Osteocyte (in vitro differentiated cells): ENCODE data around the gene RHOD. TPM values are rescaled to one million over a fixed set of nuclear protein-coding genes. Genes with fewer than 3 reads are reported as not detected.

Source experiments
- DNase-seq: peaks from one replicate; pipeline ENCODE4 v3.0.0; 2021; ENCODE audit warnings: mixed read lengths; ENCODE audit not compliant: unreplicated experiment; ENCODE audit errors: extremely low spot score
- H3K27ac Mint-ChIP-seq: one replicate; pipeline ENCODE4 v1.8.0; 2021; ENCODE audit warnings: mild to moderate bottlenecking, mixed read lengths; ENCODE audit not compliant: unreplicated experiment
- H3K27me3 Mint-ChIP-seq: one replicate; pipeline ENCODE4 v1.8.0; 2021; ENCODE audit warnings: mixed read lengths; ENCODE audit not compliant: unreplicated experiment
- H3K36me3 Mint-ChIP-seq: one replicate; pipeline ENCODE4 v1.8.0; 2021; ENCODE audit warnings: mixed read lengths; ENCODE audit not compliant: unreplicated experiment
- H3K4me1 Mint-ChIP-seq: one replicate; pipeline ENCODE4 v1.8.0; 2021; ENCODE audit warnings: mixed read lengths; ENCODE audit not compliant: unreplicated experiment
- H3K4me3 Mint-ChIP-seq: one replicate; pipeline ENCODE4 v1.8.0; 2021; ENCODE audit warnings: mild to moderate bottlenecking, moderate library complexity, mixed read lengths; ENCODE audit not compliant: unreplicated experiment
- H3K9me3 Mint-ChIP-seq: one replicate; pipeline ENCODE4 v1.8.0; 2021; ENCODE audit warnings: mixed read lengths; ENCODE audit not compliant: unreplicated experiment
- CTCF ChIP-seq: fragments of 200-600 bp; sonication (generic); IDR thresholded peaks from 2 replicates; pipeline ENCODE4 v1.5.0; 2021; ENCODE audit warnings: antibody characterized with exemption, mild to moderate bottlenecking, moderate library complexity
- total RNA-seq: library from RNA; stranded (reverse); gene quantifications from 2 replicates; pipeline ENCODE4 v1.2.1, GENCODE V29; 2021

The RHOD gene
- total RNA-seq, 1 donor from 2014 or later: 9.4 TPM

- Mint-ChIP-seq H3K4me1 (peaks cover 18% of the 10 kb centered on the region), H3K27me3 (no peaks in the 10 kb centered on the region), H3K27ac (peak within 1 kb of the TSS; percentile 27), H3K9me3 (no peaks in the 10 kb centered on the region), H3K4me3 (peak within 1 kb of the TSS; percentile 76), H3K36me3 (no peaks in the 10 kb centered on the region)
- DNase-seq: no peak
- TF ChIP-seq CTCF: no peak
Observed at GRCh38 chr11:67022961-67023956, 33.4 kb upstream of the RHOD start, which contains the start of gene SYT12. TSS of gene SYT12 (plus strand) at chr11:67023134. CDS start at chr11:67030145, 7,011 bp downstream.

- no peaks in the 10 kb centered on the region for H3K36me3 Mint-ChIP-seq
- H3K9me3 Mint-ChIP-seq: no peaks in the 10 kb centered on the region
- no peak overlapping the region for H3K27ac Mint-ChIP-seq
- DNase-seq: no peak
- no peak for TF ChIP-seq CTCF
- no peaks in the 10 kb centered on the region for H3K27me3 Mint-ChIP-seq
- peak overlapping the region; percentile 76 for H3K4me3 Mint-ChIP-seq
- peaks cover 22% of the 10 kb centered on the region for H3K4me1 Mint-ChIP-seq
Observed at GRCh38 chr11:67023957-67024353, 32.7 kb upstream of the RHOD start.

GRCh38 chr11:67024410-67024809 lies 32.2 kb upstream of the RHOD start:
- Mint-ChIP-seq H3K36me3 (no peaks in the 10 kb centered on the region), H3K27me3 (no peaks in the 10 kb centered on the region), H3K4me1 (peaks cover 24% of the 10 kb centered on the region), H3K4me3 (no peak overlapping the region), H3K27ac (no peak overlapping the region), H3K9me3 (no peaks in the 10 kb centered on the region)
- no peak for DNase-seq
- TF ChIP-seq CTCF: no peak

- Mint-ChIP-seq H3K9me3 (no peaks in the 10 kb centered on the region), H3K27ac (no peak overlapping the region), H3K27me3 (no peaks in the 10 kb centered on the region), H3K4me3 (no peak overlapping the region), H3K4me1 (peaks cover 29% of the 10 kb centered on the region), H3K36me3 (no peaks in the 10 kb centered on the region)
- TF ChIP-seq CTCF: no peak
- no peak for DNase-seq
Observed at GRCh38 chr11:67024966-67025365, 31.7 kb upstream of the RHOD start.

- H3K9me3 Mint-ChIP-seq: no peaks in the 10 kb centered on the region
- H3K4me1 Mint-ChIP-seq: peaks cover 37% of the 10 kb centered on the region
- TF ChIP-seq CTCF: no peak
- no peaks in the 10 kb centered on the region for H3K36me3 Mint-ChIP-seq
- no peak overlapping the region for H3K27ac Mint-ChIP-seq
- no peaks in the 10 kb centered on the region for H3K27me3 Mint-ChIP-seq
- H3K4me3 Mint-ChIP-seq: no peak overlapping the region
- no peak for DNase-seq
Observed at GRCh38 chr11:67025750-67026149, 30.9 kb upstream of the RHOD start.
